ENCODE measurements around the gene C1RL.

GRCh38 chr12:7114008-7114407 is 5.0 kb upstream of the C1RL start:
- TF ChIP-seq CTCF (IDR thresholded peaks at IDR 0.05) = no peak
- TF ChIP-seq POLR2A (IDR thresholded peaks at IDR 0.05) = no peak
- TF ChIP-seq POLR2AphosphoS5 (IDR thresholded peaks at IDR 0.05; ENCODE audit: insufficient read depth in 1 of 2, low read depth in 1 of 2) = no peak

All from vagina (tissue), 2 donors.